HG02763 (cell line): ENCODE data around the gene ATP8B4.
"Not testable (repeated sequence)": the region's sequence is repeated elsewhere in the genome, so short reads cannot be mapped to it uniquely, and the experiment has no call there.

Source experiments
- ATAC-seq: cut with Tn5 transposase; IDR thresholded peaks from one replicate; pipeline ENCODE4 v1.9.1; 2021; ENCODE audit warnings: mild to moderate bottlenecking, moderate library complexity; ENCODE audit not compliant: unreplicated experiment

ATP8B4 gene

GRCh38 chr15:50141856-50142255 lies 22.8 kb upstream of the ATP8B4 start:
- no peak for ATAC-seq

GRCh38 chr15:50140983-50141382 lies 21.9 kb upstream of the ATP8B4 start:
- no peak for ATAC-seq

- ATAC-seq, result no peak
Observed at GRCh38 chr15:50140098-50140497, 21.1 kb upstream of the ATP8B4 start.

- ATAC-seq, result no peak
Observed at GRCh38 chr15:50138391-50138790, 19.4 kb upstream of the ATP8B4 start.

GRCh38 chr15:50137893-50138292 lies 18.9 kb upstream of the ATP8B4 start:
- no peak for ATAC-seq

GRCh38 chr15:50137330-50137761 lies 18.3 kb upstream of the ATP8B4 start:
- ATAC-seq, result no peak

- ATAC-seq, result peak; percentile 51
Observed at GRCh38 chr15:50135031-50135551, 16.1 kb upstream of the ATP8B4 start.

- ATAC-seq, result peak; percentile 55
Observed at GRCh38 chr15:50134524-50135024, 15.5 kb upstream of the ATP8B4 start.

- not testable (repeated sequence) for ATAC-seq
Observed at GRCh38 chr15:50132251-50132984, 13.4 kb upstream of the ATP8B4 start.

GRCh38 chr15:50131617-50132016 lies 12.6 kb upstream of the ATP8B4 start:
- ATAC-seq, result no peak

GRCh38 chr15:50128266-50128665 lies 9.2 kb upstream of the ATP8B4 start:
- ATAC-seq, result no peak

GRCh38 chr15:50127255-50127777 lies 8.3 kb upstream of the ATP8B4 start:
- ATAC-seq, result no peak

- ATAC-seq, result no peak
Observed at GRCh38 chr15:50126072-50126471, 7.0 kb upstream of the ATP8B4 start.

- no peak for ATAC-seq
Observed at GRCh38 chr15:50124631-50125030, 5.6 kb upstream of the ATP8B4 start.

GRCh38 chr15:50123861-50124557 lies 5.0 kb upstream of the ATP8B4 start:
- no peak for ATAC-seq

GRCh38 chr15:50120729-50121128 lies 1.7 kb upstream of the ATP8B4 start:
- ATAC-seq, result no peak

- ATAC-seq, result no peak
Observed at GRCh38 chr15:50117431-50118027, 1.5 kb downstream of the ATP8B4 start.

- no peak for ATAC-seq
Observed at GRCh38 chr15:50116477-50116876, 2.6 kb downstream of the ATP8B4 start.

- ATAC-seq, result no peak
Observed at GRCh38 chr15:50113992-50114780, 4.8 kb downstream of the ATP8B4 start.

- ATAC-seq, result no peak
Observed at GRCh38 chr15:50113187-50113505, 5.9 kb downstream of the ATP8B4 start.
